ENCODE measurements around the gene ADCY4.
"Not testable (repeated sequence)": the region's sequence is repeated elsewhere in the genome, so short reads cannot be mapped to it uniquely, and the experiment has no call there.

The ADCY4 gene

GRCh38 chr14:24378327-24378726 is 43.5 kb upstream of the ADCY4 start:
- no peak overlapping the region for H3K27ac ChIP-seq
- TF ChIP-seq, protein P1, sequence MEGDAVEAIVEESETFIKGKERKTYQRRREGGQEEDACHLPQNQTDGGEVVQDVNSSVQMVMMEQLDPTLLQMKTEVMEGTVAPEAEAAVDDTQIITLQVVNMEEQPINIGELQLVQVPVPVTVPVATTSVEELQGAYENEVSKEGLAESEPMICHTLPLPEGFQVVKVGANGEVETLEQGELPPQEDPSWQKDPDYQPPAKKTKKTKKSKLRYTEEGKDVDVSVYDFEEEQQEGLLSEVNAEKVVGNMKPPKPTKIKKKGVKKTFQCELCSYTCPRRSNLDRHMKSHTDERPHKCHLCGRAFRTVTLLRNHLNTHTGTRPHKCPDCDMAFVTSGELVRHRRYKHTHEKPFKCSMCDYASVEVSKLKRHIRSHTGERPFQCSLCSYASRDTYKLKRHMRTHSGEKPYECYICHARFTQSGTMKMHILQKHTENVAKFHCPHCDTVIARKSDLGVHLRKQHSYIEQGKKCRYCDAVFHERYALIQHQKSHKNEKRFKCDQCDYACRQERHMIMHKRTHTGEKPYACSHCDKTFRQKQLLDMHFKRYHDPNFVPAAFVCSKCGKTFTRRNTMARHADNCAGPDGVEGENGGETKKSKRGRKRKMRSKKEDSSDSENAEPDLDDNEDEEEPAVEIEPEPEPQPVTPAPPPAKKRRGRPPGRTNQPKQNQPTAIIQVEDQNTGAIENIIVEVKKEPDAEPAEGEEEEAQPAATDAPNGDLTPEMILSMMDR (IDR thresholded peaks at IDR 0.05) = no peak
- no peak for TF ChIP-seq ZFX (IDR thresholded peaks at IDR 0.05; ENCODE audit: borderline replicate concordance)

DNA sequence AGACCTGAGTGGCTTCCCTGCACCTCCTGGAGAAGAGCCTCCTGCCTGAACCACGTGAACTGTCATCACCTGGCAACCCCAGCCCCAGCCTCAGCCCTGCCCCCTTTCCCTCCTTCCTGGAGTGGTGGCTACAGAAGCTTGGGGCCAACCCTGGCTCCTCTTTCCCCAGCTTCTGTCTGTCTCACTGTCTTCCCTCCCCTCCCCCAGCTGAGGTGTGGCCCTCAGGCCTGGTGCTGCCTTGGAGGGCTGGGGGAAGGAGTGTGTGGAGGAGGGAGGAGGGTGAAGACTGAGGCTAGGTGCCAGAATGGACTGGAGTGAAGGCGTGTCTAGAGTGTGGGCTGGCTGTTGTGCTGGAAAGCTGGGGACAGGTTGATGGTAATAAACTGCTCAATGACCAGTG is 42.8 kb upstream of the ADCY4 start:
- no peak for TF ChIP-seq ZFX (IDR thresholded peaks at IDR 0.05; ENCODE audit: borderline replicate concordance)
- H3K27ac ChIP-seq = no peak overlapping the region

GRCh38 chr14:24377126-24377525 is 42.3 kb upstream of the ADCY4 start:
- H3K27ac ChIP-seq = no peak overlapping the region
- TF ChIP-seq, protein P1 (IDR thresholded peaks at IDR 0.05) = no peak
- no peak for TF ChIP-seq ZFX (IDR thresholded peaks at IDR 0.05; ENCODE audit: borderline replicate concordance)

DNA sequence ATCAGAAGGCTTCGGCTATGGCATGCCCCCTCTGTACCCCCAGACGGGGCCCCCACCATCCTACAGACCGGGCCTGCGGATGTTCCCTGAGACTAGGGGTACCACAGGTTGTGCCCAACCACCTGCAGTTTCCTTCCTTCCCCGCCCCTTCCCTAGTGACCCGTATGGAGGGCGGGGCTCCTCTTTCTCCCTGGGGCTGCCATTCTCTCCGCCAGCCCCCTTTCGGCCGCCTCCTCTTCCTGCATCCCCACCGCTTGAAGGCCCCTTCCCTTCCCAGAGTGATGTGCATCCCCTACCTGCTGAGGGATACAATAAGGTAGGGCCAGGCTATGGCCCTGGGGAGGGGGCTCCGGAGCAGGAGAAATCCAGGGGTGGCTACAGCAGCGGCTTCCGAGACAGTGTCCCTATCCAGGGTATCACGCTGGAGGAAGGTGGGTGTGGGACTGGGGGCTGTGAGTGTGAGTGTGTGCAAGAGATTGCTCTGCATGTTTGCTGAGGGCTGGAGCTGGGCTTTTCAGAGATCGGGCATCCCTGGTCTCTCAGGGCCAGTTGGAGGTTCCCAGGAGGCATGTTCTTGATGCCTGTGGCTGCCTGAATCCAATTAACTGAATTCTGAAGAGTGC is 41.7 kb upstream of the ADCY4 start:
- H3K27ac ChIP-seq = no peak overlapping the region

DNA sequence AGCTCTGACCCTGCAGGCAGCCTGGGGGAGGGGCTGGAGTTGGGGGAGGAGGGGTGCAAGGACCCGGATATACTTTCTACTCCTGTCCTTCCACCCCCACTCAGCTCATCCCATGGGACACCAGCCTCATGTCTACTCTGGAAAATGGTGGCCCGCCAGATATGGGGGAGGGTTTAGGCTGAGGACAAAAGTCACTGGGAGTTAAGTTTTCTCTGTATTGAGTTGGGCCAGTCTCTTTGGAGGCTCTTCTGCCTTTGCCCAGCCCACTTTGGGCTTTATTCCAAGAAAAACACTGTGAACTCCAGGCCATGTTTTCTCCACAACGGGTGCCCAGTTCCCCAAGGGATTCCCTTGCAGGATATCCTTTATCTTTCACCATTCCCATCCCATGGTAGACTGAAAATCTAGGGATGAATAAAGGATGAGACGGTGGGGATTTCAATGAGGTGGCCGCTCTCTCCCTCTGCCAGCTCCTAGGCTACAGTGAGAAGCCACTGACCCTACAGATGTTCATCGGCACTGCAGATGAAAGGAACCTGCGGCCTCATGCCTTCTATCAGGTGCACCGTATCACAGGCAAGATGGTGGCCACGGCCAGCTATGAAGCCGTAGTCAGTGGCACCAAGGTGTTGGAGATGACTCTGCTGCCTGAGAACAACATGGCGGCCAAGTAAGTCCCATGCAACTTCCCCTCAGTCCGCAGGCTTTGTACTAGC is 38.0 kb upstream of the ADCY4 start:
- TF ChIP-seq, protein P1 (IDR thresholded peaks at IDR 0.05) = no peak
- no peak for TF ChIP-seq ZFX (IDR thresholded peaks at IDR 0.05; ENCODE audit: borderline replicate concordance)
- H3K27ac ChIP-seq = no peak overlapping the region

More for the DNA sequence above, 41.7 kb upstream of the ADCY4 start:
- TF ChIP-seq, protein P1 (IDR thresholded peaks at IDR 0.05) = no peak
- no peak for TF ChIP-seq ZFX (IDR thresholded peaks at IDR 0.05; ENCODE audit: borderline replicate concordance)

DNA sequence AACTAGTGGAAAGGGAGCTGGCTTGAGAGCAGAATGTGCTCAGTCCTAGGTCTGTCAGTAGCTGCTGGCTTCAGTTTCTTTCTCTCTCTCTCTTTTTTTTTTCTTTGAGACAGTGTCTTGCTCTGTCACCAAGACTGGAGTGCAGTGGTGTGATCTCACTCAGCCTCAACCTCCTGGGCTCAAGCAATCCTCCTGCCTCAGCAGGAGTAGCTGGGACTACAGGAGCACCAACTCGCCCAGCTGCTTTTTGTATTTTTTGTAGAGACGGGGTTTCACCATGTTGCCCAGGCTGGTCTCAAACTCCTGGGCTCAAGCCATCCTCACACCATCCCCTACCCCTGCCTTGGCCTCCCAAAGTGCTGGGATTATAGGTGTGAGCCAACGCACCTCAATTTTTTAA is 36.7 kb upstream of the ADCY4 start:
- not testable (repeated sequence) for H3K27ac ChIP-seq

DNA sequence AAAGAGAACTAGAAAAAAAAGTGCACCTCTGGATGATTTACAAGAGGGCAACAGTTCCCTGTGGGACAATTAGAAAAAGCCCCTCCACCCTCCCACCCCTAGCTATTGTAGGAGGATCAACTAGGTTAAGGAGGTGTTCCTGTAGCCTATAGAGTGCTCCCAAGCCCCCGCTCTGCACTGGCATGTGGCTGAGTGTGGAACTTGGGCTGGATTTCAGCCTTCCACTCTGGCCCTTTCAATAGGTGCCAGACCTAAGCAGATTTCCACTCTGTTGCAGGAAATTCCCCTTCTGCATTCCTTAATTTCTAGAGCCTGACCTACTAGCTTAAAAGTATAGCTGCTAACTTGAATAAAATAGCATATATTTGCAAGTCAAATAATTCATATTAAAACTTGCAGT is 35.9 kb upstream of the ADCY4 start:
- TF ChIP-seq ZFX (IDR thresholded peaks at IDR 0.05; ENCODE audit: borderline replicate concordance) = no peak
- TF ChIP-seq, protein P1 (IDR thresholded peaks at IDR 0.05) = no peak
- H3K27ac ChIP-seq = no peak overlapping the region

DNA sequence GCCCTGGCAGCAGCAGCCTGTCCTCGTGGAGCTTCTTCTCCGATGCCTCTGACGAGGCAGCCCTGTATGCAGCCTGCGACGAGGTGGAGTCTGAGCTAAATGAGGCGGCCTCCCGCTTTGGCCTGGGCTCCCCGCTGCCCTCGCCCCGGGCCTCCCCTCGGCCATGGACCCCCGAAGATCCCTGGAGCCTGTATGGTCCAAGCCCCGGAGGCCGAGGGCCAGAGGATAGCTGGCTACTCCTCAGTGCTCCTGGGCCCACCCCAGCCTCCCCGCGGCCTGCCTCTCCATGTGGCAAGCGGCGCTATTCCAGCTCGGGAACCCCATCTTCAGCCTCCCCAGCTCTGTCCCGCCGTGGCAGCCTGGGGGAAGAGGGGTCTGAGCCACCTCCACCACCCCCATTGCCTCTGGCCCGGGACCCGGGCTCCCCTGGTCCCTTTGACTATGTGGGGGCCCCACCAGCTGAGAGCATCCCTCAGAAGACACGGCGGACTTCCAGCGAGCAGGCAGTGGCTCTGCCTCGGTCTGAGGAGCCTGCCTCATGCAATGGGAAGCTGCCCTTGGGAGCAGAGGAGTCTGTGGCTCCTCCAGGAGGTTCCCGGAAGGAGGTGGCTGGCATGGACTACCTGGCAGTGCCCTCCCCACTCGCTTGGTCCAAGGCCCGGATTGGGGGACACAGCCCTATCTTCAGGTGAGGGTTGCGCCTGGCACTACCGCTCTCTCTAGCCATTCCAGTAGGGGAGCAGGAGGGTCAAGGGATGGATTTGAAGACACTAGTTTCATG is 35.2 kb upstream of the ADCY4 start:
- no peak overlapping the region for H3K27ac ChIP-seq
- TF ChIP-seq ZFX (IDR thresholded peaks at IDR 0.05; ENCODE audit: borderline replicate concordance) = no peak
- TF ChIP-seq, protein P1 (IDR thresholded peaks at IDR 0.05) = no peak
